ENCODE measurements around the gene DNASE1.

The DNASE1 gene

DNA sequence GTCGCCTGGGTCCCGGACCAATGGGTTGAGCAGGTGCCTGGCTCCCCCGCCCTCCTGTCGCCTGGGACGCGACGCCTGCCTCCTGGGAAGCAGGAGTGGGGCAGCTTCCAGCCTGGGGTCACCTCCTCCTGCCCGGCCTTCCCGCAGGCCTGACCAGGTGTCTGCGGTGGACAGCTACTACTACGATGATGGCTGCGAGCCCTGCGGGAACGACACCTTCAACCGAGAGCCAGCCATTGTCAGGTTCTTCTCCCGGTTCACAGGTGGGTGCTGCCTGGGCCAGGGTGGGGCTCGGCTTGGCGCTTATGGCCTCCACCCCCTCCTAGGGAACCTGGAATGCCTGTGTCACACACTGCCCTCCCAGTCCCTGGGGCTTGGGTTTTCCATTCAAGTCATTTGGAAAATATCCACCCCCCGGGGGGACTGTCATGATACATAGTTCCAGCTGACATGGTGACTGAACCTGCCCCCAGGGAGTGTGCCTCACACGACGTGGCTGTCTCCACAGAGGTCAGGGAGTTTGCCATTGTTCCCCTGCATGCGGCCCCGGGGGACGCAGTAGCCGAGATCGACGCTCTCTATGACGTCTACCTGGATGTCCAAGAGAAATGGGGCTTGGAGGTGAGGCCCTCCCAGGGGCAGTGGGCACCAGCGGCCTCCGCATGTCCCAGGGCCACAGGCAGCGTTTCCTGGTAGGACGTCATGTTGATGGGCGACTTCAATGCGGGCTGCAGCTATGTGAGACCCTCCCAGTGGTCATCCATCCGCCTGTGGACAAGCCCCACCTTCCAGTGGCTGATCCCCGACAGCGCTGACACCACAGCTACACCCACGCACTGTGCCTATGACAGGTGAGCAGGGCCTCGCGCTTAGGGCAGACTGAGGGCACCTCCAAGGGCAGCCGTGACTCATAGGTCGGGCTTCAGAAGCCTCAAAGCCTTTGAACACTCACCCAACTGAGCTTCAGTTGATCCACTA lies 2.3 kb downstream of the DNASE1 start:
- Histone ChIP-seq H3K4me1 (no peaks in the 10 kb centered on the region), H3K4me3 (ENCODE audit: low read depth, low read length) (no peak overlapping the region), H3K9ac (no peak overlapping the region), H3K4me2 (ENCODE audit: low read length) (no peak overlapping the region), H3K36me3 (ENCODE audit: control insufficient read depth, insufficient read depth, low read length) (no peaks in the 10 kb centered on the region), H3K9me3 (ENCODE audit: control insufficient read depth, low read length) (no peaks in the 10 kb centered on the region), H3K79me2 (no peaks in the 10 kb centered on the region), H3K27me3 (ENCODE audit: control insufficient read depth, insufficient read depth, low read length) (no peaks in the 10 kb centered on the region), H3K27ac (no peak overlapping the region), H2AFZ (no peak overlapping the region)
- TF ChIP-seq, protein P1, sequence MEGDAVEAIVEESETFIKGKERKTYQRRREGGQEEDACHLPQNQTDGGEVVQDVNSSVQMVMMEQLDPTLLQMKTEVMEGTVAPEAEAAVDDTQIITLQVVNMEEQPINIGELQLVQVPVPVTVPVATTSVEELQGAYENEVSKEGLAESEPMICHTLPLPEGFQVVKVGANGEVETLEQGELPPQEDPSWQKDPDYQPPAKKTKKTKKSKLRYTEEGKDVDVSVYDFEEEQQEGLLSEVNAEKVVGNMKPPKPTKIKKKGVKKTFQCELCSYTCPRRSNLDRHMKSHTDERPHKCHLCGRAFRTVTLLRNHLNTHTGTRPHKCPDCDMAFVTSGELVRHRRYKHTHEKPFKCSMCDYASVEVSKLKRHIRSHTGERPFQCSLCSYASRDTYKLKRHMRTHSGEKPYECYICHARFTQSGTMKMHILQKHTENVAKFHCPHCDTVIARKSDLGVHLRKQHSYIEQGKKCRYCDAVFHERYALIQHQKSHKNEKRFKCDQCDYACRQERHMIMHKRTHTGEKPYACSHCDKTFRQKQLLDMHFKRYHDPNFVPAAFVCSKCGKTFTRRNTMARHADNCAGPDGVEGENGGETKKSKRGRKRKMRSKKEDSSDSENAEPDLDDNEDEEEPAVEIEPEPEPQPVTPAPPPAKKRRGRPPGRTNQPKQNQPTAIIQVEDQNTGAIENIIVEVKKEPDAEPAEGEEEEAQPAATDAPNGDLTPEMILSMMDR (IDR thresholded peaks at IDR 0.05), result no peak

DNA sequence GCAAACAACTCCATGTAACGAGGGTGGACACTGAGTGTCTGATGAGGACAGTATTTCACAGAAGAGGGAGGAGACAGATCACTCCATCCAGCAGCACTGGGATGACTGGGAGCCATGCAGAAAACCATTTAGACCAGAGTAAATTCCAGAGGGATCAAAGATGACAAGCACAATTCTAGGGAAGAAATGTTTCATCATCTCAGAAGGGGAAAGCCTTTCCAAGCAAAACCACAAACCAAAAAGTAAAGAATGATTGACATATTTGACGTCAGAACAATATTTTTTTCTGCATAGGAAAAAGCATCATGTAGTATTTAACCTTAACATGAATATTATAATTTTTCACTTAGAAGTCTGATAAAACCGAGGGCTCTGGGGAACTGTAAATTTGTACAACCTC lies 4.8 kb downstream of the DNASE1 start:
- Histone ChIP-seq H3K4me2 (ENCODE audit: low read length) (no peak overlapping the region), H3K4me1 (no peaks in the 10 kb centered on the region), H3K27ac (no peak overlapping the region), H3K4me3 (ENCODE audit: low read depth, low read length) (no peak overlapping the region), H2AFZ (no peak overlapping the region), H3K79me2 (no peaks in the 10 kb centered on the region), H3K27me3 (ENCODE audit: control insufficient read depth, insufficient read depth, low read length) (no peaks in the 10 kb centered on the region), H3K9me3 (ENCODE audit: control insufficient read depth, low read length) (no peaks in the 10 kb centered on the region), H3K36me3 (ENCODE audit: control insufficient read depth, insufficient read depth, low read length) (no peaks in the 10 kb centered on the region), H3K9ac (no peak overlapping the region)
- TF ChIP-seq, protein P1 (IDR thresholded peaks at IDR 0.05), result no peak

DNA sequence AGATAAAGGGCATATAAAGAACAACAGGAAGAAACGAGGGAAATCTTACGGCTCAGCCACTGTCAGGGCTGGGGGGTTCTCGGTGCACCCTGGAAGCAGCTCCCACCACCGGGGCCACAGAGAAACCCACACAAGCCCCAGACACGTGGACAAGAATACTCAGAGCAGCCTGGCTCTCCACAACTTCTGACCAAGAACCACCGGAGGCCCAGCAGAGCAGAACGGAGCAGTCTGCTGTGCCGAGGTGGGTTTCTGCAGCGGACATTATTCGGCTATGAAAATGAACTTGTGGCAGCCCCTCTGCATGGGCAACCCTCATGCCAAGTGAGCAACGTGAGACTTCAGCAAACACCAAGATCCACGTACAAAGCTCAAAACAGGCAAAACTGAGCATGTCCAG lies 6.8 kb downstream of the DNASE1 start:
- Histone ChIP-seq H3K27me3 (ENCODE audit: control insufficient read depth, insufficient read depth, low read length) (no peaks in the 10 kb centered on the region), H3K9me3 (ENCODE audit: control insufficient read depth, low read length) (no peaks in the 10 kb centered on the region), H3K4me1 (no peaks in the 10 kb centered on the region), H3K4me2 (ENCODE audit: low read length) (no peak overlapping the region), H3K79me2 (no peaks in the 10 kb centered on the region), H3K9ac (no peak overlapping the region), H3K4me3 (ENCODE audit: low read depth, low read length) (no peak overlapping the region), H2AFZ (no peak overlapping the region), H3K27ac (no peak overlapping the region), H3K36me3 (ENCODE audit: control insufficient read depth, insufficient read depth, low read length) (no peaks in the 10 kb centered on the region)
- TF ChIP-seq, protein P1 (IDR thresholded peaks at IDR 0.05), result no peak

DNA sequence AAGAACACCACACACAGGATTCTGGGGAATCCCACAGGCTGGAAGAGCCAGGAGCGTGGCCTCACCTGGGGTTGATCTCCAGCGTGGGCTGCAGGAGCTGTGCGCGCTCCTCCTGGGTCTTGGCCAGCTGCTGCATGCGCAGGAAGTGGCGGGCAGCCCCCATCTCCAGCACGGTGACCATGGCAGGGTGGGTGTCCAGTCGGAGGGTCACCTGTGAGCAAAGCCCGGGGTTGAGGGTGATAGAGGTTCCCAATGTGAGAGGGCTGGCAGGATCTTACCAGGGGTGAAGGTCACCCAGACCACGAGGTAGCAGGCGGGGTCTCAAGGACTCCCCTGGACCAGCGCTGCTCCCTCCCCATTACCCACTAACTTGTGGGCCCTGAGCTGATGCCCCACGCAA lies 7.4 kb downstream of the DNASE1 start:
- H3K4me3 ChIP-seq (ENCODE audit: low read depth, low read length), result no peak overlapping the region
- no peak overlapping the region for H3K9ac ChIP-seq
- H3K4me1 ChIP-seq, result no peaks in the 10 kb centered on the region
- H3K79me2 ChIP-seq, result no peaks in the 10 kb centered on the region
- TF ChIP-seq, protein P1 (IDR thresholded peaks at IDR 0.05), result no peak
- H3K27ac ChIP-seq, result no peak overlapping the region
- no peaks in the 10 kb centered on the region for H3K9me3 ChIP-seq (ENCODE audit: control insufficient read depth, low read length)
- H2AFZ ChIP-seq, result no peak overlapping the region
- H3K4me2 ChIP-seq (ENCODE audit: low read length), result no peak overlapping the region
- no peaks in the 10 kb centered on the region for H3K27me3 ChIP-seq (ENCODE audit: control insufficient read depth, insufficient read depth, low read length)
- H3K36me3 ChIP-seq (ENCODE audit: control insufficient read depth, insufficient read depth, low read length), result no peaks in the 10 kb centered on the region

DNA sequence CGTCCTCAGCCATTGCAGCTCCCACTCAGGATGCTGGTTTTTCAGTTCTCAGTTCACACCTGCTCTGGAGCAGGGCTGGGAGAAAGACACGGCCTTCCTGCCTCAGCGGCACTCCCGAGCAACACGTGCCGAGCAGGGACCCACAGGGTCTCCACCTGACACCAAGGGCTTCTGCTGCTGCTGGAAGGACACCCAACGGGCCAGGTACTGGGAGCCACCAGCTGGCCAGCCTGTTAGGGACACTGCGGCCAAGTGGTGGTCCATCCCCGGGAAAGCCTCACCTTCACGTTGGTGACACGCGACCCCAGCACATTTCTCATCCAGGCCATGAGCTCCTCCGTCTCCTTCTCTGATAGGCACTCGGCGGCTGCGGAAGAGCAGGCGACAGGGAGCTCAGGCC lies 8.1 kb downstream of the DNASE1 start:
- Histone ChIP-seq H3K4me3 (ENCODE audit: low read depth, low read length) (no peak overlapping the region), H3K79me2 (no peaks in the 10 kb centered on the region), H3K27me3 (ENCODE audit: control insufficient read depth, insufficient read depth, low read length) (no peaks in the 10 kb centered on the region), H3K9me3 (ENCODE audit: control insufficient read depth, low read length) (no peaks in the 10 kb centered on the region), H2AFZ (no peak overlapping the region), H3K4me2 (ENCODE audit: low read length) (no peak overlapping the region), H3K9ac (no peak overlapping the region), H3K4me1 (no peaks in the 10 kb centered on the region), H3K36me3 (ENCODE audit: control insufficient read depth, insufficient read depth, low read length) (no peaks in the 10 kb centered on the region), H3K27ac (no peak overlapping the region)
- TF ChIP-seq, protein P1 (IDR thresholded peaks at IDR 0.05), result no peak
